GM12801 (cell line): ENCODE results near the gene XRRA1.

Experiments used
- CTCF ChIP-seq: IDR thresholded peaks from one replicate; pipeline ENCODE4 v1.5.1; 2011; ENCODE audit warnings: control low read depth; ENCODE audit not compliant: insufficient read length; ENCODE audit errors: extremely low read depth

XRRA1 gene

GRCh38 chr11:74981888-74982287 is 33.0 kb upstream of the XRRA1 start:
- no peak for TF ChIP-seq CTCF

- TF ChIP-seq CTCF: no peak
These were observed 31.7 kb upstream of the XRRA1 start for GRCh38 chr11:74980634-74981033.

DNA sequence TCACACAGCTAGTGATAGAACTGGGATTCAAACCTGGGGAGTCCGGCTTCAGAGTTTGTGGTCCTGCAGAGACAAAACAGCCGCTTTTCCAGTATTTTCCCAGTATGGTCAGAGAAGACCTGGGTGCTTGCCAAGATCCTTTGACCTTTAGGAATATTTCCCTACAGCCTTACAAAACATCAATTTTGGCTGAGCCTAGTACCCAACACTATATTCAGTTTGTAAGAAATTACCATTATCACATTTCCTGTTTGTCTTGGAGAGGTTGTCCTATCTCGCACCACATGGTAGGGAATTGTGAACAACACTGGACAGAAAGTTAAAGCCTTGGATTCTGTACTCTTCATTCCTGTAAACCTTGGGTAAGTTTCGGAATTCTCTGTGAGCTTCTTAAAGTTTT is 29.1 kb upstream of the XRRA1 start:
- no peak for TF ChIP-seq CTCF

DNA sequence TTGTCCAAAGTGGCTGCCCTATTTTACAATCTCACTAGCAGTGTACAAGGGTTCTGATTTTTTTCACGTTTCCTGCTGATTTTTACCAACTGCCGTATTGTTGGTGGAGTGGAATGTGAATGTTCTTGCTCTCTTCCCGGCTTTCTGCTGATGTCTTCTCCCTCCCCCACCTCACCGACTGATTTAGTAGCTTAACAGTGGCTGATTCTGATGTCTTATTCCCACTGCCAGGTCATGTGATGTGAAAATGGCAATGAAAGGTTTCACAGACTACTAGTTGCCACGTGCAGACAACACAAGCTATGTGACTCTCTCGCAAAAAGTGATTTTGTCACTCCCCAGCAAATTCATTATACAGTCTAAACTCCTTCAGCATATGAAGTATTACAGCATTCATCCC is 22.5 kb upstream of the XRRA1 start:
- no peak for TF ChIP-seq CTCF

GRCh38 chr11:74970852-74971395 is 22.0 kb upstream of the XRRA1 start:
- no peak for TF ChIP-seq CTCF

DNA sequence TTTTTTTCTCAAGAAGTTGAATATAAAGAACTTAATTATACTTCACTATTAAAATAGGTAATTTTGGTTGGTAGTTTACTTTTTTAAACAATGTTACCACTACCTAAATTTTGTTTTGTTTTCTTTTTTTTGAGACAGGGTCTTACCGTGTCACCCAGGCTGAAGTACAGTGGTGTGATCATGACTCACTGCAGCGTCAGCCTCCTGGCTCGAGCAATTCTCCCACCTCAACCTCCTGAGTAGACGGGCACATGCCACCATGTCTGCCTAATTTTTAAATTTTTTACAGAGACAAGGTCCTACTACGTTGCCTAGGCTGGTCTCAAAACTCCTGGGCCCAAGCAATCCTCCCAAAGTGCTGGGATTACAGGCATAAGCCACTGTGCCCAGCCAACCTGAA is 17.8 kb upstream of the XRRA1 start:
- no peak for TF ChIP-seq CTCF

DNA sequence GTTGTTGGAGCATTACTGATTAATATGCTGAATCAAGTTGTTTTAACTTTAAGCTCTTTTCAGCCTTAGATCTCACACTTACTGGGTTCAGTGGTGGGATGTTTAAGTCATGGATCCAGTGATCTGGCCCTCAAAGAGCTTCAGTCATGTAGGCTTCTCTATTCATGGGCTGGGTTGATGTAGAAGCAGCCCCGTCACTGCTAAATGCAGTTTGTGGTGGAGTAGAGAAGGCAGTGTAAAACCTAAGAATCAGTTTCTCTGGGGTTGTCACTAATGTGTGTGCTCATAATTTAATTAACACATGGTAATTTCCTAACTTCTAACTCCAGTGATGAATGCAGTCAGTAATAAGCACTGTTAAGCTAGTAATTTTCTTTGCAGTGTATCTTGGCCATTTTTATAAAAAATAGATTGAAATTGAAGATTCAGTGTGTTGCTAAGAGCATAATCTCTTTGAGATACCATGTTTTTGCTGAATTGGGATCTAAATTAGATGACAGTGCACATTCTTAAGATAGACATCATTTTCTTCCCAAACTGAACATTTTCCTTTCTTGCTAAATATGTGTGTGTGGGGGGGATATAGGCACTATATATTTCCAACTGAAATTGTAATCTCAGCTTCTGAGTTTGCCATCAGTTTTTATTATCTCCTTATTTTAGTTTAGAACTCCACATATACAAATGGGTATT is 9.2 kb upstream of the XRRA1 start:
- TF ChIP-seq CTCF: no peak
